WTC11 (cell line): ENCODE data around the gene MOBP. TPM values are rescaled to one million over a fixed set of nuclear protein-coding genes. Genes with fewer than 3 reads are reported as not detected.
A peak's percentile ranks its signal among the peaks of the same experiment; 100 is the strongest.

Experiments
- ATAC-seq: fragments of 200-7000 bp; cut with Tn5 transposase; 2 replicates; pipeline ENCODE4 v1.10.0; 2021; ENCODE audit warnings: mild to moderate bottlenecking, moderate library complexity
- CTCF ChIA-PET: fragments of 300-600 bp; sonication (Branson Sonifier 250); formaldehyde crosslinking; loops from one replicate; lab custom pipeline; 2021; ENCODE audit warnings: antibody characterized with exemption; lab: Charles Lee
- POLR2A ChIA-PET: fragments of 350-600 bp; sonication (Branson Sonifier 250); formaldehyde crosslinking; loops from one replicate; lab custom pipeline; 2021; ENCODE audit warnings: antibody characterized with exemption; lab: Charles Lee
- DNase-seq: peaks from one replicate; pipeline ENCODE4 v3.0.0; 2021; ENCODE audit warnings: low spot score
- H3K27ac Mint-ChIP-seq: 2 replicates; pipeline ENCODE4 v1.8.0; 2021; ENCODE audit warnings: mixed read lengths
- H3K27me3 Mint-ChIP-seq: 2 replicates; pipeline ENCODE4 v1.8.0; 2021; ENCODE audit warnings: low read depth, mild to moderate bottlenecking, moderate library complexity, mixed read lengths
- H3K36me3 Mint-ChIP-seq: 2 replicates; pipeline ENCODE4 v1.8.0; 2021; ENCODE audit warnings: mixed read lengths
- H3K4me1 Mint-ChIP-seq: 2 replicates; pipeline ENCODE4 v1.8.0; 2022; ENCODE audit warnings: mixed read lengths
- H3K4me3 Mint-ChIP-seq: 2 replicates; pipeline ENCODE4 v1.8.0; 2021; ENCODE audit warnings: mild to moderate bottlenecking, moderate library complexity, mixed read lengths
- H3K9me3 Mint-ChIP-seq: 2 replicates; pipeline ENCODE4 v1.8.0; 2021; ENCODE audit warnings: mixed read lengths
- E2F1 ChIP-seq: sonication (generic); formaldehyde crosslinking; IDR thresholded peaks from 2 replicates; pipeline ENCODE4 v1.8.0; 2022; ENCODE audit warnings: mild to moderate bottlenecking, missing genetic modification reagents
- EMX1 ChIP-seq: fragments of 250-450 bp; sonication (Bioruptor Pico); IDR thresholded peaks from 2 replicates; pipeline ENCODE4 v1.8.0; 2021; ENCODE audit warnings: mild to moderate bottlenecking
- FOXK1 ChIP-seq: sonication (generic); formaldehyde crosslinking; IDR thresholded peaks from 2 replicates; pipeline ENCODE4 v1.8.0; 2022; ENCODE audit warnings: mild to moderate bottlenecking, moderate library complexity, missing genetic modification reagents
- HMGA2 ChIP-seq: fragments of 250-450 bp; sonication (Bioruptor Pico); IDR thresholded peaks from 2 replicates; pipeline ENCODE4 v1.4.0; 2021; ENCODE audit warnings: mild to moderate bottlenecking, moderate library complexity
- IRF1 ChIP-seq: sonication (generic); formaldehyde crosslinking; IDR thresholded peaks from 2 replicates; pipeline ENCODE4 v1.8.0; 2023; ENCODE audit warnings: missing genetic modification reagents
- IRF2 ChIP-seq: sonication (generic); formaldehyde crosslinking; IDR thresholded peaks from 2 replicates; pipeline ENCODE4 v1.8.0; 2022; ENCODE audit warnings: low read depth, missing genetic modification reagents, borderline replicate concordance
- KAT7 ChIP-seq: sonication (generic); formaldehyde crosslinking; IDR thresholded peaks from 2 replicates; pipeline ENCODE4 v1.8.1; 2023; ENCODE audit warnings: missing genetic modification reagents, mild to moderate bottlenecking, borderline replicate concordance
- NFE2L1 ChIP-seq: sonication (generic); formaldehyde crosslinking; IDR thresholded peaks from 2 replicates; pipeline ENCODE4 v1.8.1; 2023; ENCODE audit warnings: missing genetic modification reagents
- NR2C2 ChIP-seq: sonication (generic); formaldehyde crosslinking; IDR thresholded peaks from 2 replicates; pipeline ENCODE4 v1.8.0; 2022; ENCODE audit warnings: mild to moderate bottlenecking, missing genetic modification reagents
- SP1 ChIP-seq: sonication (generic); formaldehyde crosslinking; conservative IDR thresholded peaks from 2 replicates; pipeline ENCODE4 v1.8.1; 2022; ENCODE audit warnings: missing genetic modification reagents
- TCF7 ChIP-seq: sonication (generic); formaldehyde crosslinking; IDR thresholded peaks from 2 replicates; pipeline ENCODE4 v1.8.0; 2022; ENCODE audit warnings: mild to moderate bottlenecking, low read depth, missing genetic modification reagents, moderate library complexity
- TEAD1 ChIP-seq: sonication (generic); formaldehyde crosslinking; IDR thresholded peaks from 2 replicates; pipeline ENCODE4 v1.8.0; 2022; ENCODE audit warnings: mild to moderate bottlenecking, missing genetic modification reagents
- ZNF396 ChIP-seq: fragments of 250-450 bp; sonication (Bioruptor Pico); IDR thresholded peaks from 2 replicates; pipeline ENCODE4 v1.8.0; 2021; ENCODE audit warnings: mild to moderate bottlenecking, moderate library complexity, borderline replicate concordance
- total RNA-seq: library from RNA; stranded (reverse); gene quantifications from 3 replicates; pipeline ENCODE4 v1.2.3, GENCODE V29; 2021
- TF ChIP-seq, protein P1 (sequence below): fragments of 250-450 bp; sonication (Bioruptor Pico); IDR thresholded peaks from 2 replicates; pipeline ENCODE4 v1.9.0; 2021; ENCODE audit warnings: mild to moderate bottlenecking, borderline replicate concordance
- TF ChIP-seq, protein P2 (sequence below): fragments of 250-450 bp; sonication (Bioruptor Pico); IDR thresholded peaks from 2 replicates; pipeline ENCODE4 v2.1.2; 2022; ENCODE audit warnings: mild to moderate bottlenecking, moderate library complexity
- TF ChIP-seq, protein P3 (sequence below): sonication (generic); formaldehyde crosslinking; IDR thresholded peaks from 2 replicates; pipeline ENCODE4 v1.8.1; 2023; ENCODE audit warnings: mild to moderate bottlenecking, missing genetic modification reagents, moderate library complexity
- TF ChIP-seq, protein P4 (sequence below): sonication (generic); formaldehyde crosslinking; IDR thresholded peaks from 2 replicates; pipeline ENCODE4 v1.8.0; 2023; ENCODE audit warnings: mild to moderate bottlenecking, missing genetic modification reagents
- TF ChIP-seq, protein P5 (sequence below): sonication (generic); formaldehyde crosslinking; IDR thresholded peaks from 2 replicates; pipeline ENCODE4 v1.8.1; 2023; ENCODE audit warnings: mild to moderate bottlenecking, moderate library complexity, missing genetic modification reagents
- TF ChIP-seq, protein P6 (sequence below): sonication (generic); formaldehyde crosslinking; IDR thresholded peaks from 2 replicates; pipeline ENCODE4 v1.8.1; 2023; ENCODE audit warnings: mild to moderate bottlenecking, missing genetic modification reagents

Gene MOBP
- total RNA-seq, 1 experiment from 2014 or later = 0.13 TPM

- peak; percentile 68 for ATAC-seq
- TF ChIP-seq TCF7 = no peak
- TF ChIP-seq, protein P1, sequence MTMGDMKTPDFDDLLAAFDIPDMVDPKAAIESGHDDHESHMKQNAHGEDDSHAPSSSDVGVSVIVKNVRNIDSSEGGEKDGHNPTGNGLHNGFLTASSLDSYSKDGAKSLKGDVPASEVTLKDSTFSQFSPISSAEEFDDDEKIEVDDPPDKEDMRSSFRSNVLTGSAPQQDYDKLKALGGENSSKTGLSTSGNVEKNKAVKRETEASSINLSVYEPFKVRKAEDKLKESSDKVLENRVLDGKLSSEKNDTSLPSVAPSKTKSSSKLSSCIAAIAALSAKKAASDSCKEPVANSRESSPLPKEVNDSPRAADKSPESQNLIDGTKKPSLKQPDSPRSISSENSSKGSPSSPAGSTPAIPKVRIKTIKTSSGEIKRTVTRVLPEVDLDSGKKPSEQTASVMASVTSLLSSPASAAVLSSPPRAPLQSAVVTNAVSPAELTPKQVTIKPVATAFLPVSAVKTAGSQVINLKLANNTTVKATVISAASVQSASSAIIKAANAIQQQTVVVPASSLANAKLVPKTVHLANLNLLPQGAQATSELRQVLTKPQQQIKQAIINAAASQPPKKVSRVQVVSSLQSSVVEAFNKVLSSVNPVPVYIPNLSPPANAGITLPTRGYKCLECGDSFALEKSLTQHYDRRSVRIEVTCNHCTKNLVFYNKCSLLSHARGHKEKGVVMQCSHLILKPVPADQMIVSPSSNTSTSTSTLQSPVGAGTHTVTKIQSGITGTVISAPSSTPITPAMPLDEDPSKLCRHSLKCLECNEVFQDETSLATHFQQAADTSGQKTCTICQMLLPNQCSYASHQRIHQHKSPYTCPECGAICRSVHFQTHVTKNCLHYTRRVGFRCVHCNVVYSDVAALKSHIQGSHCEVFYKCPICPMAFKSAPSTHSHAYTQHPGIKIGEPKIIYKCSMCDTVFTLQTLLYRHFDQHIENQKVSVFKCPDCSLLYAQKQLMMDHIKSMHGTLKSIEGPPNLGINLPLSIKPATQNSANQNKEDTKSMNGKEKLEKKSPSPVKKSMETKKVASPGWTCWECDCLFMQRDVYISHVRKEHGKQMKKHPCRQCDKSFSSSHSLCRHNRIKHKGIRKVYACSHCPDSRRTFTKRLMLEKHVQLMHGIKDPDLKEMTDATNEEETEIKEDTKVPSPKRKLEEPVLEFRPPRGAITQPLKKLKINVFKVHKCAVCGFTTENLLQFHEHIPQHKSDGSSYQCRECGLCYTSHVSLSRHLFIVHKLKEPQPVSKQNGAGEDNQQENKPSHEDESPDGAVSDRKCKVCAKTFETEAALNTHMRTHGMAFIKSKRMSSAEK (CRISPR knock-in tag) = no peak
- TF ChIP-seq, protein P2, sequence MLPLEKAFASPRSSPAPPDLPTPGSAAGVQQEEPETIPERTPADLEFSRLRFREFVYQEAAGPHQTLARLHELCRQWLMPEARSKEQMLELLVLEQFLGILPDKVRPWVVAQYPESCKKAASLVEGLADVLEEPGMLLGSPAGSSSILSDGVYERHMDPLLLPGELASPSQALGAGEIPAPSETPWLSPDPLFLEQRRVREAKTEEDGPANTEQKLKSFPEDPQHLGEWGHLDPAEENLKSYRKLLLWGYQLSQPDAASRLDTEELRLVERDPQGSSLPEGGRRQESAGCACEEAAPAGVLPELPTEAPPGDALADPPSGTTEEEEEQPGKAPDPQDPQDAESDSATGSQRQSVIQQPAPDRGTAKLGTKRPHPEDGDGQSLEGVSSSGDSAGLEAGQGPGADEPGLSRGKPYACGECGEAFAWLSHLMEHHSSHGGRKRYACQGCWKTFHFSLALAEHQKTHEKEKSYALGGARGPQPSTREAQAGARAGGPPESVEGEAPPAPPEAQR (CRISPR knock-in tag) = no peak
- no peak for TF ChIP-seq FOXK1 (CRISPR knock-in tag)
- TF ChIP-seq, protein P3, sequence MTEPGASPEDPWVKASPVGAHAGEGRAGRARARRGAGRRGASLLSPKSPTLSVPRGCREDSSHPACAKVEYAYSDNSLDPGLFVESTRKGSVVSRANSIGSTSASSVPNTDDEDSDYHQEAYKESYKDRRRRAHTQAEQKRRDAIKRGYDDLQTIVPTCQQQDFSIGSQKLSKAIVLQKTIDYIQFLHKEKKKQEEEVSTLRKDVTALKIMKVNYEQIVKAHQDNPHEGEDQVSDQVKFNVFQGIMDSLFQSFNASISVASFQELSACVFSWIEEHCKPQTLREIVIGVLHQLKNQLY (CRISPR knock-in tag) = no peak
- TF ChIP-seq KAT7 (CRISPR knock-in tag) = no peak
- no peak for TF ChIP-seq NR2C2 (CRISPR knock-in tag)
- TF ChIP-seq, protein P4, sequence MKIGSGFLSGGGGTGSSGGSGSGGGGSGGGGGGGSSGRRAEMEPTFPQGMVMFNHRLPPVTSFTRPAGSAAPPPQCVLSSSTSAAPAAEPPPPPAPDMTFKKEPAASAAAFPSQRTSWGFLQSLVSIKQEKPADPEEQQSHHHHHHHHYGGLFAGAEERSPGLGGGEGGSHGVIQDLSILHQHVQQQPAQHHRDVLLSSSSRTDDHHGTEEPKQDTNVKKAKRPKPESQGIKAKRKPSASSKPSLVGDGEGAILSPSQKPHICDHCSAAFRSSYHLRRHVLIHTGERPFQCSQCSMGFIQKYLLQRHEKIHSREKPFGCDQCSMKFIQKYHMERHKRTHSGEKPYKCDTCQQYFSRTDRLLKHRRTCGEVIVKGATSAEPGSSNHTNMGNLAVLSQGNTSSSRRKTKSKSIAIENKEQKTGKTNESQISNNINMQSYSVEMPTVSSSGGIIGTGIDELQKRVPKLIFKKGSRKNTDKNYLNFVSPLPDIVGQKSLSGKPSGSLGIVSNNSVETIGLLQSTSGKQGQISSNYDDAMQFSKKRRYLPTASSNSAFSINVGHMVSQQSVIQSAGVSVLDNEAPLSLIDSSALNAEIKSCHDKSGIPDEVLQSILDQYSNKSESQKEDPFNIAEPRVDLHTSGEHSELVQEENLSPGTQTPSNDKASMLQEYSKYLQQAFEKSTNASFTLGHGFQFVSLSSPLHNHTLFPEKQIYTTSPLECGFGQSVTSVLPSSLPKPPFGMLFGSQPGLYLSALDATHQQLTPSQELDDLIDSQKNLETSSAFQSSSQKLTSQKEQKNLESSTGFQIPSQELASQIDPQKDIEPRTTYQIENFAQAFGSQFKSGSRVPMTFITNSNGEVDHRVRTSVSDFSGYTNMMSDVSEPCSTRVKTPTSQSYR = no peak
- TF ChIP-seq, protein P5, sequence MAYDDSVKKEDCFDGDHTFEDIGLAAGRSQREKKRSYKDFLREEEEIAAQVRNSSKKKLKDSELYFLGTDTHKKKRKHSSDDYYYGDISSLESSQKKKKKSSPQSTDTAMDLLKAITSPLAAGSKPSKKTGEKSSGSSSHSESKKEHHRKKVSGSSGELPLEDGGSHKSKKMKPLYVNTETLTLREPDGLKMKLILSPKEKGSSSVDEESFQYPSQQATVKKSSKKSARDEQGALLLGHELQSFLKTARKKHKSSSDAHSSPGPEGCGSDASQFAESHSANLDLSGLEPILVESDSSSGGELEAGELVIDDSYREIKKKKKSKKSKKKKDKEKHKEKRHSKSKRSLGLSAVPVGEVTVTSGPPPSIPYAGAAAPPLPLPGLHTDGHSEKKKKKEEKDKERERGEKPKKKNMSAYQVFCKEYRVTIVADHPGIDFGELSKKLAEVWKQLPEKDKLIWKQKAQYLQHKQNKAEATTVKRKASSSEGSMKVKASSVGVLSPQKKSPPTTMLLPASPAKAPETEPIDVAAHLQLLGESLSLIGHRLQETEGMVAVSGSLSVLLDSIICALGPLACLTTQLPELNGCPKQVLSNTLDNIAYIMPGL = no peak
- TF ChIP-seq SP1 (CRISPR knock-in tag) = no peak
- TF ChIP-seq ZNF396 (CRISPR knock-in tag) = no peak
- TF ChIP-seq TEAD1 = no peak
- no peak for TF ChIP-seq IRF2 (CRISPR knock-in tag)
- TF ChIP-seq EMX1 (CRISPR knock-in tag) = no peak
- no peak for TF ChIP-seq IRF1 (CRISPR knock-in tag)
- TF ChIP-seq E2F1 = no peak
- no peak for TF ChIP-seq HMGA2 (CRISPR knock-in tag)
- TF ChIP-seq NFE2L1 (CRISPR knock-in tag) = no peak
- TF ChIP-seq, protein P6, sequence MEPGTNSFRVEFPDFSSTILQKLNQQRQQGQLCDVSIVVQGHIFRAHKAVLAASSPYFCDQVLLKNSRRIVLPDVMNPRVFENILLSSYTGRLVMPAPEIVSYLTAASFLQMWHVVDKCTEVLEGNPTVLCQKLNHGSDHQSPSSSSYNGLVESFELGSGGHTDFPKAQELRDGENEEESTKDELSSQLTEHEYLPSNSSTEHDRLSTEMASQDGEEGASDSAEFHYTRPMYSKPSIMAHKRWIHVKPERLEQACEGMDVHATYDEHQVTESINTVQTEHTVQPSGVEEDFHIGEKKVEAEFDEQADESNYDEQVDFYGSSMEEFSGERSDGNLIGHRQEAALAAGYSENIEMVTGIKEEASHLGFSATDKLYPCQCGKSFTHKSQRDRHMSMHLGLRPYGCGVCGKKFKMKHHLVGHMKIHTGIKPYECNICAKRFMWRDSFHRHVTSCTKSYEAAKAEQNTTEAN = no peak
- H3K36me3 Mint-ChIP-seq = no peaks in the 10 kb centered on the region
- peaks cover 9% of the 10 kb centered on the region for H3K27me3 Mint-ChIP-seq
- 0 out of 2 replicates have a peak, but pooled peaks cover 6% of the 10 kb centered on the region for H3K9me3 Mint-ChIP-seq
- POLR2A ChIA-PET = no interaction called here
- peaks cover 15% of the 10 kb centered on the region for H3K4me1 Mint-ChIP-seq
- no peak overlapping the region for H3K27ac Mint-ChIP-seq
- CTCF ChIA-PET = no interaction called here
- no peak for DNase-seq
- H3K4me3 Mint-ChIP-seq = no peak overlapping the region
These were observed 48.4 kb downstream of the MOBP start for GRCh38 chr3:39515681-39516441.
